SKM-1 (cell line): ENCODE data around the gene FAM177A1.
"Not testable (repeated sequence)": the region's sequence is repeated elsewhere in the genome, so short reads cannot be mapped to it uniquely, and the experiment has no call there.

Source experiments
- DNase-seq: peaks from one replicate; lab custom pipeline; 2025; ENCODE audit not compliant: unreplicated experiment; lab: John Stamatoyannopoulos, UW

Gene FAM177A1

GRCh38 chr14:35061113-35061791, 15.2 kb downstream of the FAM177A1 start:
- DNase-seq = not testable (repeated sequence)

- not testable (repeated sequence) for DNase-seq
Observed at GRCh38 chr14:35065731-35066130, 19.7 kb downstream of the FAM177A1 start.

GRCh38 chr14:35068238-35069012, 22.4 kb downstream of the FAM177A1 start:
- DNase-seq = no peak

GRCh38 chr14:35072226-35072625, 26.2 kb downstream of the FAM177A1 start:
- no peak for DNase-seq

- DNase-seq = no peak
Observed at GRCh38 chr14:35073486-35073885, 27.4 kb downstream of the FAM177A1 start.

- DNase-seq = no peak
Observed at GRCh38 chr14:35078082-35078481, 32.0 kb downstream of the FAM177A1 start.

- DNase-seq = no peak
Observed at GRCh38 chr14:35079742-35080141, 33.7 kb downstream of the FAM177A1 start.

- no peak for DNase-seq
Observed at GRCh38 chr14:35083530-35084150, 37.6 kb downstream of the FAM177A1 start.

GRCh38 chr14:35085441-35085840, 39.4 kb downstream of the FAM177A1 start:
- no peak for DNase-seq

- DNase-seq = no peak
Observed at GRCh38 chr14:35088514-35088913, 42.4 kb downstream of the FAM177A1 start.

GRCh38 chr14:35094645-35095044, 48.6 kb downstream of the FAM177A1 start:
- not testable (repeated sequence) for DNase-seq

GRCh38 chr14:35107866-35108265, 61.8 kb downstream of the FAM177A1 start:
- DNase-seq = no peak

GRCh38 chr14:35112641-35113040, 66.6 kb downstream of the FAM177A1 start:
- DNase-seq = no peak

- DNase-seq = no peak
Observed at GRCh38 chr14:35113308-35113950, 67.4 kb downstream of the FAM177A1 start.

GRCh38 chr14:35114036-35114435, 68.0 kb downstream of the FAM177A1 start:
- DNase-seq = no peak

- no peak for DNase-seq
Observed at GRCh38 chr14:35116242-35116641, 70.2 kb downstream of the FAM177A1 start.

- DNase-seq = no peak
Observed at GRCh38 chr14:35117112-35117511, 71.0 kb downstream of the FAM177A1 start.

GRCh38 chr14:35121026-35121886, 75.2 kb downstream of the FAM177A1 start:
- no peak for DNase-seq

GRCh38 chr14:35121887-35122695, 76.0 kb downstream of the FAM177A1 start, which contains the start of the genes PPP2R3C and PRORP:
TSS of gene PPP2R3C (minus strand) at chr14:35121990. CDS start at chr14:35121959, 31 bp downstream.
TSS of gene PRORP (plus strand) at chr14:35122552. CDS start at chr14:35123246, 694 bp downstream.
- peak; percentile 34 for DNase-seq
